ENCODE measurements around the gene TSHR. TPM values are rescaled to one million over a fixed set of nuclear protein-coding genes. Genes with fewer than 3 reads are reported as not detected.

The TSHR gene
- total RNA-seq, 4 donors from 2014 or later = 0.37 to 2.4 (median 0.85) TPM

DNA sequence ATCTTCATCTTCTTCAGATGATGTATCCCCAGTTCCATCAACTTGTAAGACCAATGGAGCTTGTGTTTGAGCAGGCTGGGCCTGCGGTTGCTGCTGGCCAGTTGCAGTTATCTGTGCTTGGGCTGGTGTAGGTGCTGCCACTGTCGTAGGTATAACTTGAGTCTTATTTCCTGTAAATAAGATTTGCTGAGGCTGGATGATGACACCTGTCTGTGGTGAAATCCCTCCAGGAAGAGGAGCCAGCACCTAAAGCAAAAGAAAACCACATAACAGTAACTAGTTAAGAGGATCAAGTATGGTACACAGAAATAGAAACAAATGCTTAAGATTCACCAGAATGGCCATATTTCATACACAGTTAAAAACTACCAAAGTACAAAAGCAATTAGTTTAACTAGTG lies 237.2 kb downstream of the TSHR start:
- TF ChIP-seq, protein P1, sequence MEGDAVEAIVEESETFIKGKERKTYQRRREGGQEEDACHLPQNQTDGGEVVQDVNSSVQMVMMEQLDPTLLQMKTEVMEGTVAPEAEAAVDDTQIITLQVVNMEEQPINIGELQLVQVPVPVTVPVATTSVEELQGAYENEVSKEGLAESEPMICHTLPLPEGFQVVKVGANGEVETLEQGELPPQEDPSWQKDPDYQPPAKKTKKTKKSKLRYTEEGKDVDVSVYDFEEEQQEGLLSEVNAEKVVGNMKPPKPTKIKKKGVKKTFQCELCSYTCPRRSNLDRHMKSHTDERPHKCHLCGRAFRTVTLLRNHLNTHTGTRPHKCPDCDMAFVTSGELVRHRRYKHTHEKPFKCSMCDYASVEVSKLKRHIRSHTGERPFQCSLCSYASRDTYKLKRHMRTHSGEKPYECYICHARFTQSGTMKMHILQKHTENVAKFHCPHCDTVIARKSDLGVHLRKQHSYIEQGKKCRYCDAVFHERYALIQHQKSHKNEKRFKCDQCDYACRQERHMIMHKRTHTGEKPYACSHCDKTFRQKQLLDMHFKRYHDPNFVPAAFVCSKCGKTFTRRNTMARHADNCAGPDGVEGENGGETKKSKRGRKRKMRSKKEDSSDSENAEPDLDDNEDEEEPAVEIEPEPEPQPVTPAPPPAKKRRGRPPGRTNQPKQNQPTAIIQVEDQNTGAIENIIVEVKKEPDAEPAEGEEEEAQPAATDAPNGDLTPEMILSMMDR (IDR thresholded peaks at IDR 0.05) = no peak
- TF ChIP-seq POLR2AphosphoS5 (IDR thresholded peaks at IDR 0.05) (no peak), POLR2A (IDR thresholded peaks at IDR 0.05) (no peak), EP300 (IDR thresholded peaks at IDR 0.05; ENCODE audit: low read depth) (no peak)
- in situ Hi-C loops (cut with MboI; ENCODE audit: low pct_ligation_motif_present in 1 of 4, low pct_unique_long_range_greater_than_20kb in 1 of 4, low sequenced_read_pairs in 3 of 4) = no loop called here
- WGBS, 2 donors (ENCODE audit: low coverage in 1 of 2) = 90 to 100% methylated on average over 1 to 2 of the region's 2 CpGs

DNA sequence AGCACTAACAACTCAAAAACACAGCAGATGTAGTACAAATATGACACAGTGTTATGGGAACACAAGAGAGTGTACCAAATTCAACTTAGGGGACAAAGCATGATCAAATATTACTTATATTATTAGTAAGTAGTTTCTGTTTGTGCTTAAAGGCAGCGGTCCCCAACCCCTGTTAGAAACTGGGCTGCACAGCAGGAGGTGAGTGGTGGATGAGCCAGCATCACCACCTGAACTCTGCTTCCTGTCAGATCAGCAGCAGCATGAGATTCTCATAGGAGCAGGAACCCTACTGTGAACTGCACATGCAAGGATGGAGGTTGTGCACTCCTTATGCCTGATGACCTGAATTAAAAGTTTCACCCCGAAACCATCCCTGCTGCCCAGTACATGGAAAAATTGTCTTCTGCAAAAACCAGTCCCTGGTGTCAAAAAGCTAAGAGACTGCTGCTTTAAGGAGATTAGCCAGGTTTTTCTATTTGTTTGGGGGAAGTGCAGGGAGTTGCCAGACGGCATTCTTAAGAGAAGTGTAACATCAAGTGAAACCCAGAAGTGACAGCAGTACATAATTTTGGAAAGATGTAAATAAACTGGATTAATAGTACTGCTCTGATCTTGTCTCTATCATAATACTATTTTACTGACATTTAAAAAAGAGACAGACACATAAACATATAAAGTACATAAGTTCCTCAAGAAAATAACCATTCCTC lies 238.7 kb downstream of the TSHR start:
- no peaks in the 10 kb centered on the region for H3K4me1 ChIP-seq
- in situ Hi-C loops (cut with MboI; ENCODE audit: low pct_ligation_motif_present in 1 of 4, low pct_unique_long_range_greater_than_20kb in 1 of 4, low sequenced_read_pairs in 3 of 4) (no loop called here), intact Hi-C loops (cut with DNase I; ENCODE audit: low total_unique reads) (no loop called here)
- TF ChIP-seq POLR2AphosphoS5 (IDR thresholded peaks at IDR 0.05) (no peak), POLR2A (IDR thresholded peaks at IDR 0.05) (no peak), EP300 (IDR thresholded peaks at IDR 0.05; ENCODE audit: low read depth) (no peak)
- TF ChIP-seq, protein P1 (IDR thresholded peaks at IDR 0.05) = no peak
- H3K4me3 ChIP-seq = no peak overlapping the region
- no peak for DNase-seq
- no peaks in the 10 kb centered on the region for H3K9me3 ChIP-seq
- H3K27me3 ChIP-seq = no peaks in the 10 kb centered on the region
- H3K27ac ChIP-seq = no peak overlapping the region
- H3K36me3 ChIP-seq = peaks cover 0 to 67% (median 31%) of the 10 kb centered on the region in 4 donors
- WGBS, 2 donors (ENCODE audit: low coverage in 1 of 2) = 65% methylated on average over 2 to 3 of the region's 3 CpGs

More for the DNA sequence above, 237.2 kb downstream of the TSHR start:
- no peak for DNase-seq
- intact Hi-C loops (cut with DNase I; ENCODE audit: low total_unique reads) = no loop called here
- peaks cover 0 to 66% (median 31%) of the 10 kb centered on the region in 4 donors for H3K36me3 ChIP-seq
- no peak overlapping the region for H3K27ac ChIP-seq
- H3K27me3 ChIP-seq = no peaks in the 10 kb centered on the region
- H3K9me3 ChIP-seq = no peaks in the 10 kb centered on the region
- H3K4me1 ChIP-seq = no peaks in the 10 kb centered on the region
- H3K4me3 ChIP-seq = no peak overlapping the region

Other genes with a start within 250 kb of the TSHR start
- gene CEP128, start 13.9 kb upstream of the TSHR start, total RNA-seq = 1 to 10 TPM; 1.9 to 9.7 (median 4.0) TPM